SK-N-MC (cell line): ENCODE results near the gene SMIM10L1.

Source experiments
- EZH2 ChIP-seq: fragments of 200-600 bp; sonication (generic); IDR thresholded peaks from one replicate; pipeline ENCODE4 v1.6.1; 2017; ENCODE audit warnings: antibody characterized with exemption
- FOXP2 ChIP-seq: optimal IDR thresholded peaks from 2 replicates; pipeline ENCODE3; 2011; ENCODE audit warnings: mild to moderate bottlenecking, moderate library complexity; ENCODE audit not compliant: insufficient read depth; ENCODE audit errors: extremely low read length, control extremely low read depth
- POLR2AphosphoS5 ChIP-seq: IDR thresholded peaks from 2 replicates; pipeline ENCODE4 v1.6.1; 2012; ENCODE audit warnings: mild to moderate bottlenecking, low read depth, low read length, borderline replicate concordance

DNA sequence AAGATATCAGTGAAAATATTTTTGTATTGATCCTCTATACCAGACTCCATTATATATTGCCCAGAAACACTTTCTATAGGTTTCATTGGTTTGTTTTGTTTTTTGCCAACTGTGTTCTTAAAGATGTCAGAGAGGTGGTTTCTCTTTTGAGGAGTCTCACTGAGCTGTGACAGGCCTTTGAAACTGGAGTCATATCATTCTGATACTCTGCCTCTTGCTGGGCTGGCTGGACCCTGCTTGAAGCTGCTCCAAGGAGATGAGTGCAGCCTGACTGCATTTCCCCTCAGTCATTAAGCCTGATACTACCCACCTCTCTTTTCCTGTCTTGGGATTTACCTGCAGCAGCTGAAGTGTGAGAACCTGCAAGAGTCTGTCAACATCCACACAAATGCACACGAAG is 20.2 kb upstream of the SMIM10L1 start:
- TF ChIP-seq EZH2 (no peak), POLR2AphosphoS5 (no peak), FOXP2 (no peak)
